ENCODE results near the gene INSR. TPM values are rescaled to one million over a fixed set of nuclear protein-coding genes. Genes with fewer than 3 reads are reported as not detected.
A peak's percentile ranks its signal among the peaks of the same experiment; 100 is the strongest.

Gene INSR
- total RNA-seq, 4 donors from 2014 or later: 54.0 to 226 (median 71.1) TPM

DNA sequence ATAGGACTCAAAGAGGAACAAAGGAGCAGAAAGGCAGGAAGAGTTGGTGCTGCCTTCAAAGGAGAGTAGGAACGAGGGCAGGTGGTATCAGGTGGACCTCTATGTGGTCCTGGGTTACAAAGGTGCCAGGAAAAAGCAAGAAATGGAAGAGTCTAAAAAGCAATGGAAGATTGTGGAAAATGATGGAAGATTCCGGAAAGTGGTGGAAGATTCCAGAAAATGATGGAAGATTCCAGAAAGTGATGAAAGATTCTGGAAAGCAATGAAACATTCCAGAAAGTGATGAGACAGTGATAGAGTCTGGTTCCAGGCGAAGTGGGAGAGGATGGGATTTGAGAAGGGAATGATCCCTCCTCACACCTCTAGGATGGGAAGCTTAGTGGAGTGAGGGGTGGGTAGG is 169.4 kb downstream of the INSR start:
- DNase-seq (no peak), ATAC-seq (no peak)
- no peak for TF ChIP-seq POLR2A (IDR thresholded peaks at IDR 0.05)
- TF ChIP-seq, protein P1, sequence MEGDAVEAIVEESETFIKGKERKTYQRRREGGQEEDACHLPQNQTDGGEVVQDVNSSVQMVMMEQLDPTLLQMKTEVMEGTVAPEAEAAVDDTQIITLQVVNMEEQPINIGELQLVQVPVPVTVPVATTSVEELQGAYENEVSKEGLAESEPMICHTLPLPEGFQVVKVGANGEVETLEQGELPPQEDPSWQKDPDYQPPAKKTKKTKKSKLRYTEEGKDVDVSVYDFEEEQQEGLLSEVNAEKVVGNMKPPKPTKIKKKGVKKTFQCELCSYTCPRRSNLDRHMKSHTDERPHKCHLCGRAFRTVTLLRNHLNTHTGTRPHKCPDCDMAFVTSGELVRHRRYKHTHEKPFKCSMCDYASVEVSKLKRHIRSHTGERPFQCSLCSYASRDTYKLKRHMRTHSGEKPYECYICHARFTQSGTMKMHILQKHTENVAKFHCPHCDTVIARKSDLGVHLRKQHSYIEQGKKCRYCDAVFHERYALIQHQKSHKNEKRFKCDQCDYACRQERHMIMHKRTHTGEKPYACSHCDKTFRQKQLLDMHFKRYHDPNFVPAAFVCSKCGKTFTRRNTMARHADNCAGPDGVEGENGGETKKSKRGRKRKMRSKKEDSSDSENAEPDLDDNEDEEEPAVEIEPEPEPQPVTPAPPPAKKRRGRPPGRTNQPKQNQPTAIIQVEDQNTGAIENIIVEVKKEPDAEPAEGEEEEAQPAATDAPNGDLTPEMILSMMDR (IDR thresholded peaks at IDR 0.05 in 4 of 5, conservative IDR thresholded peaks at IDR 0.05 in 1 of 5): no peak
- Histone ChIP-seq H3K4me1 (no peaks in the 10 kb centered on the region), H3K27me3 (no peaks in the 10 kb centered on the region), H3K36me3 (peaks cover 0 to 85% of the 10 kb centered on the region in 2 donors), H3K27ac (peak overlapping the region in 1 of 4 donors; percentile 7), H3K9me3 (peaks cover 0 to 11% (median 6%) of the 10 kb centered on the region in 3 donors), H3K4me3 (no peak overlapping the region)
- intact Hi-C loops (cut with DNase I; ENCODE audit: low total_unique reads) (no loop called here), in situ Hi-C loops (cut with MboI; ENCODE audit: low sequenced_read_pairs in 4 of 4) (no loop called here)

DNA sequence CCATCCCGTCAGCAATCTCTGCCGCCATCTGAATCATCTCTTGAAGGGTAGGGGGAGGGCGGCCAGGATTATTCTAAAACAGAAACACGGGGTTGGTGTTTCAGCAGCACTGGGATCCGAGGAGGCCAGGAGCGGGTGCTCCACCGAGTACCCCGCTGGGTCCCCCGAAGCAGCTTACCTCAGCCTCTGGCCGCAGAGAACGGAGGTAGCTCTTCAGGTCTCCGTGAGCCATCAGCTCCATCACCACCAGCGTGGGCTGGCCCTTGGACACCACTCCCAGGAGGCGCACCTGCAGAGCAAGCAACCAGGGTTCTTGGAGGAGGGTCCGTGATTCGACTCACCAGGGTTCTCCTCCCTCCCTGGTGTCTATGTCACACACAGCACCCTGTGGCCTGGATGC is 171.5 kb downstream of the INSR start:
- H3K4me3 ChIP-seq: no peak overlapping the region
- no peak overlapping the region for H3K27ac ChIP-seq
- H3K36me3 ChIP-seq: peaks cover 0 to 75% of the 10 kb centered on the region in 2 donors
- H3K27me3 ChIP-seq: no peaks in the 10 kb centered on the region
- DNase-seq (no peak), ATAC-seq (no peak)
- intact Hi-C loops (cut with DNase I; ENCODE audit: low total_unique reads) (no loop called here), in situ Hi-C loops (cut with MboI; ENCODE audit: low sequenced_read_pairs in 4 of 4) (no loop called here)
- no peaks in the 10 kb centered on the region for H3K4me1 ChIP-seq
- TF ChIP-seq, protein P1 (IDR thresholded peaks at IDR 0.05 in 4 of 5, conservative IDR thresholded peaks at IDR 0.05 in 1 of 5): no peak
- TF ChIP-seq POLR2A (IDR thresholded peaks at IDR 0.05): no peak
- peaks cover 0 to 11% (median 6%) of the 10 kb centered on the region in 3 donors for H3K9me3 ChIP-seq

DNA sequence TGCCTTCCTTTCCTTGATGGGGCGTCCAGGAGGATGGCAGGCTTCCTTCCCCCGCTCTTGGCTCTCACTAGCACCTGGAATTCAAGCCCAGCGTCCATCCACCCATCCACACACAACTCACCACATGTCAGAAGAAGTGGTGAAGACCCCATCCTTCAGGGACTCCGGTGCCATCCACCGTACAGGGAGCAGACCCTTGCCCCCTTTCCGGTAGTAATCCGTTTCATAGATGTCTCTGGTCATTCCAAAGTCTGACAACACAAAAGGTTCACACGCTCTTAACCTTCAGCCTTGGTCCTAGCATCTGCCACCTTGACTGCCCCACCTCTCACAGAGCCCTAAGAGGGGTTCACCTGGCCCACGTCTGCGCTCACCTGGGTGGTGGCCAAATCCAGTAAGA is 173.7 kb downstream of the INSR start:
- in situ Hi-C loops (cut with MboI; ENCODE audit: low sequenced_read_pairs in 4 of 4): no loop called here
- Histone ChIP-seq H3K27me3 (no peaks in the 10 kb centered on the region), H3K4me3 (no peak overlapping the region), H3K36me3 (peaks cover 0 to 66% of the 10 kb centered on the region in 2 donors), H3K9me3 (no peaks in the 10 kb centered on the region), H3K4me1 (no peaks in the 10 kb centered on the region), H3K27ac (no peak overlapping the region)
- intact Hi-C loops (cut with DNase I; ENCODE audit: low total_unique reads): no loop called here
- TF ChIP-seq POLR2A (IDR thresholded peaks at IDR 0.05): no peak
- TF ChIP-seq, protein P1 (IDR thresholded peaks at IDR 0.05 in 4 of 5, conservative IDR thresholded peaks at IDR 0.05 in 1 of 5): no peak
- no peak for DNase-seq
- ATAC-seq: no peak

DNA sequence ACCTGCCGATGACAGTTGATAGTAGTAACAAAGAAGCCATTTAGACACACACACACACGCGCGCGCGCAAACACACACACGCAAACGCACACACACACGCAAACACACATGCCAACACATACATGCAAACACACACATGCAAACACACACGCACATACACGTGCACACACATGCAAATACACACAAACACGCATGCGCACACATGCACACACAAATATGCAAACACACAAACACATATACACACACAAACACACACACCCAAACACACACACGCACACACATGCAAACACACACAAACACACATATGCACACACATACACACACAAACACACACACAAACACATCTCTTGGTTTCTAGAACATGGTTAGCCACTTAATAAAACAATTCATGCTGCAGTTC is 174.6 kb downstream of the INSR start:
- in situ Hi-C loops (cut with MboI; ENCODE audit: low sequenced_read_pairs in 4 of 4) (no loop called here), intact Hi-C loops (cut with DNase I; ENCODE audit: low total_unique reads) (no loop called here)
- Histone ChIP-seq H3K27me3 (no peaks in the 10 kb centered on the region), H3K36me3 (peaks cover 0 to 66% of the 10 kb centered on the region in 2 donors), H3K9me3 (no peaks in the 10 kb centered on the region), H3K4me3 (no peak overlapping the region), H3K4me1 (no peaks in the 10 kb centered on the region), H3K27ac (no peak overlapping the region)
- DNase-seq (no peak), ATAC-seq (no peak)
- TF ChIP-seq, protein P1 (IDR thresholded peaks at IDR 0.05 in 4 of 5, conservative IDR thresholded peaks at IDR 0.05 in 1 of 5): no peak
- TF ChIP-seq POLR2A (IDR thresholded peaks at IDR 0.05): no peak

DNA sequence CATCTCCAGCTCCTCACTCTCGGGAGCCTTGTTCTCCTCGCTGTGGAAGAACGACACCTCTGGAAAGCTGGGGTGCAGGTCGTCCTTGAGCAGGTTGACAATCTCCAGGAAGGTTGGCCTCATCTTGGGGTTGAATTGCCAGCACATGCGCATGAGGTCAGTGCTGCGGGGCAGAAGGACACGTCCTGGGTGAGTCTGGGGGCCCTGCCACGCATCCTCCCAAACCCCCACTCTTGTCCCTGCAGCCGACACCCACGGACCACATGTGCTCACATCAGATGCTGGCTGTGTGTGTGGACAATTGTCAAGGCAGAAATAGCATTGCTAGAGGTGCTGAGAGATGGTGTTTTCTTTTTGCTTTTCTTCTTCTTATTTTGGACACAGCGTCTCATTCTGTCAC is 177.0 kb downstream of the INSR start:
- peaks cover 0 to 58% of the 10 kb centered on the region in 2 donors for H3K36me3 ChIP-seq
- ATAC-seq: no peak
- no peaks in the 10 kb centered on the region for H3K27me3 ChIP-seq
- H3K4me3 ChIP-seq: no peak overlapping the region
- DNase-seq: no peak
- TF ChIP-seq, protein P1 (IDR thresholded peaks at IDR 0.05 in 4 of 5, conservative IDR thresholded peaks at IDR 0.05 in 1 of 5): no peak
- TF ChIP-seq POLR2A (IDR thresholded peaks at IDR 0.05): no peak
- in situ Hi-C loops (cut with MboI; ENCODE audit: low sequenced_read_pairs in 4 of 4) (no loop called here), intact Hi-C loops (cut with DNase I; ENCODE audit: low total_unique reads) (no loop called here)
- H3K4me1 ChIP-seq: no peaks in the 10 kb centered on the region
- H3K27ac ChIP-seq: no peak overlapping the region
- no peaks in the 10 kb centered on the region for H3K9me3 ChIP-seq

Data from gastrocnemius medialis (tissue), 4 donors.